HL-60/S4 (cell line): ENCODE results near the gene IPO13.

Source experiments
- in situ Hi-C: fragments of 300-500 bp; cut with MboI; formaldehyde crosslinking; loops from 2 replicates; pipeline ENCODE4 v1.14.3; 2022; ENCODE audit warnings: low sequenced_read_pairs

Gene IPO13

DNA sequence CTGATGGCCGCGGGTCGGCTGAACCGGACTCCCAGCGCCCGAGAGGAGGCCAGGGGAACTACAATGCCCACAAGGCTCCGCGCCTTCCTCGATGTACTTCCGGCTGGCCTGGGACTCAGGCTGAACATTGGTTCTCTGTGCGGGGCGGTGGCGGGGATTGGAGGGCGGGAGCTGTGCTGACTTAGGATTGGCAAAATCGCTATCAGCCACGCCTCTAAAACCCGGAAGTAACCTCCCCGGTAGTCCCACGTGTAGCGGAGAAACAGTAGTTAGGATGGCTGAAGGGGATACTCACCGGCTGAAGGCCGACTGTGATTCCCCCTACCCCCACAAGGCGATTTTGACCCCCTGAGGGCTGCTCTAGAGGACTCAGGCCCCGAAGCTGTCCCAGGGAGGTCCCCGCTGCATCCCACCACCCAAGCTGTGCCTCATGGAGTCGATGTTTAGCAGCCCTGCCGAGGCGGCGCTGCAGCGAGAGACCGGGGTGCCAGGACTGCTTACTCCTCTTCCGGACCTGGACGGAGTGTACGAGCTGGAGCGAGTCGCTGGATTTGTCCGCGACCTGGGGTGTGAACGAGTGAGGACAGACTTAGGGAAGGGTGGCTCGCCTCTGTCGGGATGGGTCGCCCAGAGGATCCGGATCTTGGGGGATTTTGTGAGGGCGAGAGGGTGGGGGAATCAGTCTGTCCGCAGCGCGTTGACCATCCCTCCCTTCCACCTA is 23.2 kb downstream of the IPO13 start, which contains the start of gene DPH2:
TSS of gene DPH2 (plus strand) at position 265 of the 721 bp plus-strand sequence. CDS start at position 431, 166 bp downstream.
- in situ Hi-C loops, result no loop called here

DNA sequence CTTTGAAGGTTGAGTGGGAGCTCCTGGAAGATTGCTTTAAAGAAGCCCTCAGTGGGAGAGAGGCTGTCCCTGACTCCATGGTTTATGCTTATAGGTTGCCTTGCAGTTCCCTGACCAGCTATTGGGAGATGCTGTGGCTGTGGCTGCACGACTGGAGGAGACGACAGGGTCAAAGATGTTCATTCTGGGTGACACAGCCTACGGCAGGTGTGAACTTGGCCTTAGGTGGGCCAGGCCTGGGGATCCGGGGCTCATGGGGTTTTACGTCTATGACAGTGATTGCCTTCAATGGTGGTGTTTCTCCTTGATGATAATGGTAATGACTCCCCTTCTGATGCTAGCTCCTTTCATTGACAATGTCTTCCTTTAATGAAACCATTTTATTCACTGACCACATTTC is 23.8 kb downstream of the IPO13 start:
- in situ Hi-C loops, result no loop called here

DNA sequence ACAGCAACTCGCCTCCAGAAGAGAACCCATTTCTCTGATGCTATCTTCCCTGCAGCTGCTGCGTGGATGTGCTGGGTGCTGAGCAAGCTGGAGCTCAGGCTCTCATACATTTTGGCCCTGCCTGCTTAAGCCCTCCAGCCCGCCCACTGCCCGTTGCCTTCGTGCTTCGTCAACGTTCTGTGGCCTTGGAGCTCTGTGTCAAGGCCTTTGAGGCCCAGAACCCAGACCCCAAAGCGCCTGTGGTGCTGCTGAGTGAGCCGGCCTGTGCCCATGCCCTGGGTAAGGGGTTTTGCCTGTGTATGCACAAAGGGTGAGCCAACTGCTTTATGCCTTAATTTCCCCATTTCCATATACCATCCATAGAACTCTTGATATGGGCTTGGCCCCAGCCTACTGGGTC is 24.2 kb downstream of the IPO13 start:
- in situ Hi-C loops, result no loop called here

DNA sequence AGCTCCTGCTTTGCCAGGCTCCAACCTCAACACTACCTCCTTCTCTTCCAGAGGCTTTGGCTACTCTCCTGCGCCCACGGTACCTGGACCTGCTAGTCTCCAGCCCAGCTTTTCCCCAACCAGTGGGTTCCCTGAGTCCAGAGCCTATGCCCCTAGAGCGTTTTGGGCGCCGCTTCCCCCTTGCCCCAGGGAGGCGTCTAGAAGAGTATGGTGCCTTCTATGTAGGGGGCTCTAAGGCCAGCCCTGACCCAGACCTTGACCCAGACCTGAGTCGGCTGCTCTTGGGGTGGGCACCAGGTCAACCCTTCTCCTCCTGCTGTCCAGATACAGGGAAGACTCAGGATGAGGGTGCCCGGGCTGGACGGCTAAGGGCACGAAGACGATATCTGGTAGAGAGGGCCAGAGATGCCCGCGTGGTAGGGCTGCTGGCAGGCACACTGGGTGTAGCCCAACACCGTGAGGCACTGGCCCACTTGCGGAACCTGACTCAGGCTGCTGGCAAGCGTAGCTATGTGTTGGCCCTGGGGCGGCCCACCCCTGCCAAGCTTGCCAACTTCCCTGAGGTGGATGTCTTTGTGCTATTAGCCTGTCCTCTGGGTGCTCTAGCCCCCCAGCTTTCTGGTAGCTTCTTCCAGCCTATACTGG is 24.7 kb downstream of the IPO13 start:
- in situ Hi-C loops, result no loop called here

GRCh38 chr1:43973981-43974442 is 27.3 kb downstream of the IPO13 start:
- in situ Hi-C loops, result no loop called here

- in situ Hi-C loops, result no loop called here
These were observed 27.9 kb downstream of the IPO13 start, which contains the start of gene ATP6V0B for GRCh38 chr1:43974443-43975248. Gene ATP6V0B (plus strand): TSS chr1:43974960. CDS start chr1:43975041, 81 bp downstream.

GRCh38 chr1:43975249-43975961 is 28.7 kb downstream of the IPO13 start:
- in situ Hi-C loops, result no loop called here

DNA sequence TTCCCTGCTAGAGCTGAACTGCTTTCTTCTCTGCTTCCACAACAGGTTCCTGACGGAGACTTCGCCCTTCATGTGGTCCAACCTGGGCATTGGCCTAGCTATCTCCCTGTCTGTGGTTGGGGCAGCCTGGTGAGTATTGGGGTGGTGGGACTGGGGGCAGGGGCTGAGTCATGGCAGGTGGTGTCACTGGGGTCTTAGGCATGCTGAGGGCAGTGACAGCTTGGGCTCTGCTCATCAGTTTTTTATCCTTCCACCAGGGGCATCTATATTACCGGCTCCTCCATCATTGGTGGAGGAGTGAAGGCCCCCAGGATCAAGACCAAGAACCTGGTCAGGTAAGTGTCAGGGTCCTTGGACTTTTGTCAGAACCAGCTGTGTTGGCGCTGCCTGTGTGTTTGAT is 29.3 kb downstream of the IPO13 start:
- in situ Hi-C loops, result no loop called here

DNA sequence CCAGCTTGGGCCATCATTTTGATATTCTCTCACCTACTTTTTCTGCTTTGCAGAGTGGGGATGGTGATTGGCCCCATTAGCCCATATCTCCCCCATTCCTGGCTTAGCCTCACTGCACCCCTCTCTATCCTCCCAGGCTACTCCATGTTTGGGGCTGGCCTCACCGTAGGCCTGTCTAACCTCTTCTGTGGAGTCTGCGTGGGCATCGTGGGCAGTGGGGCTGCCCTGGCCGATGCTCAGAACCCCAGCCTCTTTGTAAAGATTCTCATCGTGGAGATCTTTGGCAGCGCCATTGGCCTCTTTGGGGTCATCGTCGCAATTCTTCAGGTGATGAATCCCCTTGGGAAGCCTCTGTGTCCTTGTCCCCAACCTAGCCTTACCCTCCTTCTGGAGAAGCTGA is 30.1 kb downstream of the IPO13 start:
- in situ Hi-C loops, result no loop called here

GRCh38 chr1:43977376-43978263 is 30.9 kb downstream of the IPO13 start:
- in situ Hi-C loops, result no loop called here

DNA sequence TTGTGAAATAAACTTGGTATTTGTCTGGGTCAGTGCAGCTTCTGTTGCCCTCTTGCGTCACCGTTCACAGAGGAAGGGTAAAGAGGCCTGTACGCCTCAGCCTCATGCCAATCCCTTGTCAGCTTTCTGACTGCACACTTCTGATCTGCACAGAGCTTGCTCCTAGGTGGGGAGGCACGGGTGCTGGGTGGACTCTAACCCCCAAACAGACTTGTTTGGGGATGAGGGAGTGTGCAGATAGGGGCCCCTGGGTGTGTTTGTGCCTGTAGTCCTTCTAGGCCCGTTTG is 31.5 kb downstream of the IPO13 start:
- in situ Hi-C loops, result no loop called here

GRCh38 chr1:43978551-43979260 is 32.0 kb downstream of the IPO13 start, which contains the start of gene B4GALT2:
Gene B4GALT2 (plus strand): TSS chr1:43979210. CDS start chr1:43981161, 1,951 bp downstream.
- in situ Hi-C loops, result no loop called here

DNA sequence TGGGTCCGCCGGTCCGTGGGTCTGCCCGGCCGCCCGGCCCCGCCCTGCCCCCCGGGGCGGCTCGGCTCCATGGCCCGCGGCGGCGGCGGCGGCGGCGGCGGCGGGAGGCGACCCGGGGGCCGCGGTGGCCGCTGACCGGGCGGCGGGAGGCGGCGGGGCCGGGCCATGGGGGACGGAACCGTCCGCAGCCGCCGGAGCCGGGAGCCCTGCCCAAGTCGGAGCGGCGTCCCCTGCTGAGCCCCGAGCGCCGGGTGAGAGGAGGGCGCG is 32.4 kb downstream of the IPO13 start:
- in situ Hi-C loops, result no loop called here

GRCh38 chr1:43979528-43980254 is 32.9 kb downstream of the IPO13 start:
- in situ Hi-C loops, result no loop called here

DNA sequence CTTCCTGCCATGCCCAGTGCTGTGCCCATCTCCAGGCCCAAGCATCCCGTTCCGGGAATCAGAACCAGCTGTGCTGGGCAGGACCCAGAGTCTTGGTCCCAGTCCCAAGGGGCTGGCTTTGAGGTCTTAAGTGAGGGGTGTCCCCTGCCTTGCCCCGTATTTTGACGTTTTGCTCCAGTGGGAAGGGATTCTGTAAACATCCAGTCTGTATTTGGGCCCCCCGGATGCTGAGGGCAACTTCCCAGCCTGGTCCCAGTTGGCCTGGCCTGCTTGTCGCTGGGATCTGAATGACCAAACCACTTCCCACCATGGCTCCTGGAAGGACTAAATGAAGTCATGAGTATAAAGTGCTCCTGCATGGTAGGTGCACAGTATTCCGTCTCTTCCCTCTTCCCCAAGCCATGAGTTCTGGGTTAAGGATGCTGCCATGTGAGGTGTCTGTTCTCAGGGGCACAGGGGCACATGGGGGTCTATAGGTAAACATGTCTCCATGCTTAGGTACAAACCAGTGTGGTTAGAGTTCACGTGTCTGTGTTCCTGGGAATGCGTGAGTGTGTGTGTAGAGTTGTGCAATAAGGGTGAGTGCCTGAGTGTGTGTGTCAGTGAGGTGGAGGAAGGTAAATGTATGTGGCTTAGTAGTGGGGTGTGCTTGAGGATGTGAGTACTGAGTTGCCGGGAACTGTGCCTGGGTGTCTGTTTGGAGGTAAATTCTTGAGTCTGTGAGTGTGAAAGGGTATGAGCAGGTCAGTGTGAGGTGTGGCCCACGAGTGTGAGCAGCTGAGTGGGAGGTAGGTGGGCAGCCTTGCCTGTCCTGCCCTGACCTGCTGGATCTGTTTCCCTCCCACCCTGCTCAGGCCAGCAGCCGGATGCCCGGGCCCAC is 33.7 kb downstream of the IPO13 start:
- in situ Hi-C loops, result no loop called here

DNA sequence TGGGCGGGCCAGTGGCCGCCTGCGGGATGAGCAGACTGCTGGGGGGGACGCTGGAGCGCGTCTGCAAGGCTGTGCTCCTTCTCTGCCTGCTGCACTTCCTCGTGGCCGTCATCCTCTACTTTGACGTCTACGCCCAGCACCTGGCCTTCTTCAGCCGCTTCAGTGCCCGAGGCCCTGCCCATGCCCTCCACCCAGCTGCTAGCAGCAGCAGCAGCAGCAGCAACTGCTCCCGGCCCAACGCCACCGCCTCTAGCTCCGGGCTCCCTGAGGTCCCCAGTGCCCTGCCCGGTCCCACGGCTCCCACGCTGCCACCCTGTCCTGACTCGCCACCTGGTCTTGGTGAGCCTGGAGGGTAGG is 34.4 kb downstream of the IPO13 start:
- in situ Hi-C loops, result no loop called here

- in situ Hi-C loops, result no loop called here
These were observed 34.9 kb downstream of the IPO13 start for GRCh38 chr1:43981636-43982035.

GRCh38 chr1:43982241-43982640 is 35.5 kb downstream of the IPO13 start:
- in situ Hi-C loops, result no loop called here
